ENCODE measurements around the gene EFHC1. TPM values are rescaled to one million over a fixed set of nuclear protein-coding genes. Genes with fewer than 3 reads are reported as not detected.

The EFHC1 gene
- total and polyA plus RNA-seq, 2 of the 13 experiments (the other 11 are each of a cell fraction or from before 2014, with no cell fraction given) = 23.4 to 29.5 TPM

DNA sequence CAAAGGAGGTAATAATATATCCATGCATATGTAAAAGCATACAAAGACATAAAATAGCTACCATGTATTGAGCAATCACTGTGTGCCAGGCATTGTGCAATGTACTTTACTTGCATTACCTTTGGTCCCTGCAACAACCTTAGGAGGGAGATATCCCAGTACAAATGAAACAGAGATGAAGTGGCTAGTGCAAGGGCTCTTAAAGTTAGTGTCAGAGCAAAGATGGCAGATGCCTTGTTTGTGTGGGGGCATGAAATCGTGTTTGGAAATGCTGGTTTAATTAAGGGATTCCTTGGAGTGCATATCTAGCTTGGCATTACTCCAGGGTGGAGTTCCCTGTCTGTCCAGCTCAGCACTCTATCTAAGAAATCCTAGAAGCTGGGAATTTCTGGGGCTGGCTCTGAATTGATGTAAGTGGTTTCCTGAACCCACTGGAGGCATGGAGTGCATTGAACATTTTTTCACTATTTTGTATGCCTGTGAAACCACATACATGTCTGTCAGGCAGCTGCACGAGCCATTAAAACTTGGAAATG, 48.4 kb upstream of the EFHC1 start (continued):
- TF ChIP-seq THAP7 (CRISPR knock-in tag; IDR thresholded peaks at IDR 0.05) = no peak
- TF ChIP-seq SRSF1 (optimal IDR thresholded peaks at IDR 0.05; ENCODE audit: low read depth, low read length) = no peak
- no peak for TF ChIP-seq ZNF343 (CRISPR knock-in tag; IDR thresholded peaks at IDR 0.05)
- TF ChIP-seq ZSCAN30 (CRISPR knock-in tag; IDR thresholded peaks at IDR 0.05) = no peak; the same call in 1 of the 2 replicates
- no peak for TF ChIP-seq ZNF251 (CRISPR knock-in tag; IDR thresholded peaks at IDR 0.05)
- peak; percentile 60; the same call in 1 of the 2 replicates for TF ChIP-seq GFI1 (CRISPR knock-in tag; IDR thresholded peaks at IDR 0.05; ENCODE audit: borderline replicate concordance)
- TF ChIP-seq ZNF672 (CRISPR knock-in tag; IDR thresholded peaks at IDR 0.05) = no peak
- TF ChIP-seq TCF12 (IDR thresholded peaks at IDR 0.05) = no peak
- TF ChIP-seq TCF12 (CRISPR knock-in tag; IDR thresholded peaks at IDR 0.05) = no peak
- TF ChIP-seq ZNF33A (CRISPR knock-in tag; IDR thresholded peaks at IDR 0.05; ENCODE audit: borderline replicate concordance) = no peak
- no peak for TF ChIP-seq HIVEP1 (CRISPR knock-in tag; IDR thresholded peaks at IDR 0.05)
- TF ChIP-seq, protein P1, sequence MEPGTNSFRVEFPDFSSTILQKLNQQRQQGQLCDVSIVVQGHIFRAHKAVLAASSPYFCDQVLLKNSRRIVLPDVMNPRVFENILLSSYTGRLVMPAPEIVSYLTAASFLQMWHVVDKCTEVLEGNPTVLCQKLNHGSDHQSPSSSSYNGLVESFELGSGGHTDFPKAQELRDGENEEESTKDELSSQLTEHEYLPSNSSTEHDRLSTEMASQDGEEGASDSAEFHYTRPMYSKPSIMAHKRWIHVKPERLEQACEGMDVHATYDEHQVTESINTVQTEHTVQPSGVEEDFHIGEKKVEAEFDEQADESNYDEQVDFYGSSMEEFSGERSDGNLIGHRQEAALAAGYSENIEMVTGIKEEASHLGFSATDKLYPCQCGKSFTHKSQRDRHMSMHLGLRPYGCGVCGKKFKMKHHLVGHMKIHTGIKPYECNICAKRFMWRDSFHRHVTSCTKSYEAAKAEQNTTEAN (CRISPR knock-in tag; conservative IDR thresholded peaks at IDR 0.05) = peak; percentile 17; the same call in 1 of the 2 replicates
- no peak for TF ChIP-seq ZNF879 (CRISPR knock-in tag; IDR thresholded peaks at IDR 0.05)
- no peak for TF ChIP-seq ZNF337 (CRISPR knock-in tag; IDR thresholded peaks at IDR 0.05; ENCODE audit: borderline replicate concordance, low read depth)
- TF ChIP-seq ZBTB2 (CRISPR knock-in tag; IDR thresholded peaks at IDR 0.05; ENCODE audit: low read depth) = no peak; the same call in 1 of the 2 replicates
- TF ChIP-seq ARID5B (CRISPR knock-in tag; IDR thresholded peaks at IDR 0.05) = peak; percentile 96
- TF ChIP-seq POLR2G (IDR thresholded peaks at IDR 0.05; ENCODE audit: low read depth, low read length) = peak; percentile 38; the same call in 1 of the 2 replicates
- no peak for TF ChIP-seq MED13 (CRISPR knock-in tag; IDR thresholded peaks at IDR 0.05)
- no peak for TF ChIP-seq CCDC6 (CRISPR knock-in tag; IDR thresholded peaks at IDR 0.05)
- TF ChIP-seq MLX (CRISPR knock-in tag; IDR thresholded peaks at IDR 0.05) = peak; percentile 84
- TF ChIP-seq ZNF580 (CRISPR knock-in tag; IDR thresholded peaks at IDR 0.05; ENCODE audit: borderline replicate concordance, low read depth) = no peak
- TF ChIP-seq HMG20A (CRISPR knock-in tag; IDR thresholded peaks at IDR 0.05; ENCODE audit: borderline replicate concordance) = peak; percentile 94
- TF ChIP-seq DNMT1 (CRISPR knock-in tag; IDR thresholded peaks at IDR 0.05) = no peak
- TF ChIP-seq ELF3 (CRISPR knock-in tag; IDR thresholded peaks at IDR 0.05) = peak; percentile 42; the same call in 1 of the 2 replicates
